HepG2 (cell line): ENCODE measurements around the gene GPR85. TPM values are rescaled to one million over a fixed set of nuclear protein-coding genes. Genes with fewer than 3 reads are reported as not detected.

ENCODE experiments used
- ATAC-seq: fragments of 200-7000 bp; cut with Tn5 transposase; 3 replicates; pipeline ENCODE4 v1.9.1; 2020; ENCODE audit warnings: mild to moderate bottlenecking, moderate library complexity
- BruUV-seq: library from RNA; stranded (reverse); fragments of 400-500 nt; replicated peaks from 2 replicates; lab custom pipeline; 2021; lab: Mats Ljungman, UMichigan
- CTCF ChIA-PET: fragments of 300-600 bp; formaldehyde crosslinking; extraction: SDS; loops from one replicate; lab custom pipeline; 2021; ENCODE audit warnings: low total read pairs, inconsistent platforms, low intra/inter-chr PET ratio; lab: Yijun Ruan, JAX
- POLR2A ChIA-PET: fragments of 350-600 bp; sonication (Branson Sonifier 250); formaldehyde crosslinking; loops from one replicate; lab custom pipeline; 2020; ENCODE audit warnings: antibody characterized with exemption, inconsistent platforms; lab: Yijun Ruan, JAX
- DNase-seq: peaks from one replicate; pipeline ENCODE4 v3.0.0-alpha.2; 2015; ENCODE audit warnings: low spot score
- FAIRE-seq: peaks from 3 replicates; lab custom pipeline; 2011; peaks lifted over from hg19 to GRCh38; lab: Jason Lieb, UNC
- H2AFZ ChIP-seq: one replicate; pipeline ENCODE4 v1.6.1; 2011; ENCODE audit warnings: low read length, inconsistent platforms
- H3K27ac ChIP-seq: fragments of 300-600 bp; 3 replicates; pipeline ENCODE4 v1.8.0; 2011; ENCODE audit warnings: mixed run types, mild to moderate bottlenecking, mixed read lengths, low read length, inconsistent platforms; ENCODE audit not compliant: insufficient read depth; ENCODE audit errors: extremely low read length
- H3K27me3 ChIP-seq, 2 experiments: fragments of 200-600 bp in 1 of 2; 2 replicates in 1 of 2; 3 replicates in 1 of 2; pipeline versions ENCODE4 v1.6.0 to v1.8.0; 2011; ENCODE audit warnings: low read length in 2 of 2, mild to moderate bottlenecking in 2 of 2, moderate library complexity in 2 of 2, inconsistent platforms in 1 of 2; ENCODE audit not compliant: insufficient read depth in 2 of 2, control insufficient read depth in 1 of 2
- H3K36me3 ChIP-seq, 2 experiments: fragments of 200-600 bp in 1 of 2; replicated peaks in 1 of 2; 2 replicates in 1 of 2; 3 replicates in 1 of 2; pipeline versions ENCODE4 v1.5.1 to v1.8.0; 2011; ENCODE audit warnings: low read length in 2 of 2, inconsistent platforms in 1 of 2; ENCODE audit not compliant: insufficient read depth in 2 of 2, control insufficient read depth in 1 of 2
- H3K4me1 ChIP-seq: 2 replicates; pipeline ENCODE4 v1.5.1; 2012; ENCODE audit warnings: low read length, inconsistent platforms; ENCODE audit not compliant: insufficient read depth
- H3K4me2 ChIP-seq: 2 replicates; pipeline ENCODE4 v1.6.0; 2011; ENCODE audit warnings: low read depth, low read length, inconsistent platforms
- H3K4me3 ChIP-seq, 3 experiments: fragments of 200-600 bp in 1 of 3; sonication (generic), shearing (Covaris generic) in 1 of 3; replicated peaks in 1 of 3; 2 replicates each; pipeline ENCODE4 v1.5.1; 2011 to 2016; ENCODE audit warnings: low read length in 3 of 3, inconsistent platforms in 2 of 3, low read depth in 2 of 3, mild to moderate bottlenecking in 2 of 3, control low read depth in 1 of 3, mixed read lengths in 1 of 3; ENCODE audit not compliant: insufficient read depth in 1 of 3
- H3K79me2 ChIP-seq: one replicate; pipeline ENCODE4 v1.6.1; 2011; ENCODE audit warnings: low read length, inconsistent platforms; ENCODE audit not compliant: insufficient read depth
- H3K9ac ChIP-seq: 2 replicates; pipeline ENCODE4 v1.6.0; 2011; ENCODE audit warnings: mild to moderate bottlenecking, low read depth, low read length, inconsistent platforms; ENCODE audit not compliant: insufficient read depth
- H3K9me3 ChIP-seq: 2 replicates; pipeline ENCODE4 v1.5.1; 2012; ENCODE audit warnings: mild to moderate bottlenecking, low read length
- H4K20me1 ChIP-seq: 2 replicates; pipeline ENCODE4 v1.6.0; 2011; ENCODE audit warnings: inconsistent platforms, mild to moderate bottlenecking, low read length, moderate library complexity; ENCODE audit not compliant: insufficient read depth
- ELF1 ChIP-seq: sonication (generic); formaldehyde crosslinking; IDR thresholded peaks from 2 replicates; pipeline ENCODE4 v1.4.0; 2020; ENCODE audit warnings: missing genetic modification reagents
- HIVEP1 ChIP-seq: sonication (generic); formaldehyde crosslinking; IDR thresholded peaks from 2 replicates; pipeline ENCODE4 v1.4.0; 2020; ENCODE audit warnings: mild to moderate bottlenecking, missing genetic modification reagents
- MEF2D ChIP-seq: sonication (generic); formaldehyde crosslinking; IDR thresholded peaks from 2 replicates; pipeline ENCODE4 v1.5.1; 2020; ENCODE audit warnings: mild to moderate bottlenecking, missing genetic modification reagents
- RBM39 ChIP-seq: fragments of 200-400 bp; formaldehyde crosslinking; IDR thresholded peaks from one replicate; pipeline ENCODE4 v1.6.1; 2018; ENCODE audit warnings: antibody characterized with exemption, mild to moderate bottlenecking, low read depth, low read length; ENCODE audit not compliant: poor library complexity, severe bottlenecking
- SP4 ChIP-seq: sonication (generic); formaldehyde crosslinking; IDR thresholded peaks from 2 replicates; pipeline ENCODE4 v1.8.1; 2023; ENCODE audit warnings: mild to moderate bottlenecking, missing genetic modification reagents
- STAG1 ChIP-seq: sonication (generic); formaldehyde crosslinking; IDR thresholded peaks from 2 replicates; pipeline ENCODE4 v1.4.0; 2020; ENCODE audit warnings: missing genetic modification reagents
- ZBTB21 ChIP-seq: sonication (generic); formaldehyde crosslinking; IDR thresholded peaks from 2 replicates; pipeline ENCODE4 v1.4.0; 2020; ENCODE audit warnings: missing genetic modification reagents
- ZNF546 ChIP-seq: sonication (generic); formaldehyde crosslinking; conservative IDR thresholded peaks from 2 replicates; pipeline ENCODE4 v1.8.1; 2023; ENCODE audit warnings: mild to moderate bottlenecking, missing genetic modification reagents
- ZNF83 ChIP-seq: sonication (generic); formaldehyde crosslinking; IDR thresholded peaks from 2 replicates; pipeline ENCODE4 v1.4.0; 2020; ENCODE audit warnings: missing genetic modification reagents, mild to moderate bottlenecking, borderline replicate concordance
- WGBS: methylation state at CpG from one replicate; pipeline ENCODE4 v1.1.6; 2017; ENCODE audit warnings: low lambda C conversion rate; 5-methylcytosine and 5-hydroxymethylcytosine counted together
- in situ Hi-C: cut with HindIII; loops from 2 replicates; pipeline ENCODE4 v1.10.0; 2017; ENCODE audit warnings: low pct_unique_long_range_greater_than_20kb; ENCODE audit not compliant: extremely low pct_ligation_motif_present
- intact Hi-C: fragments of 100-400 bp; cut with micrococcal nuclease; formaldehyde crosslinking; loops from one replicate; pipeline ENCODE4 v1.10.0; 2022; ENCODE audit not compliant: unreplicated experiment
- polyA plus RNA-seq, 8 experiments: library from polyadenylated mRNA; depleted of rRNA in 3 of 8; stranded (reverse) in 7 of 8; unstranded in 1 of 8; fragments of >200 nt; fragmentation: Illumina TruSeq in 4 of 8; extraction: Trizol in 4 of 8; gene quantifications; 2 replicates each; pipeline versions ENCODE4 v1.2.1 to v1.2.3, GENCODE V29; 2011 to 2016; ENCODE audit warnings: low read depth in 4 of 8, missing spikeins in 1 of 8, mixed read lengths in 1 of 8; ENCODE audit not compliant: insufficient read depth in 1 of 8
- total RNA-seq, 5 experiments: library from RNA; depleted of rRNA; stranded (reverse); fragments of >200 nt; fragmentation: Illumina TruSeq; extraction: Trizol; gene quantifications; 2 replicates each; pipeline ENCODE4 v1.2.3, GENCODE V29; 2016; ENCODE audit warnings: low read depth in 1 of 5

GPR85 gene
- total and polyA plus RNA-seq, 2 of the 13 experiments (the other 11 are each of a cell fraction or from before 2014, with no cell fraction given) = not detected

DNA sequence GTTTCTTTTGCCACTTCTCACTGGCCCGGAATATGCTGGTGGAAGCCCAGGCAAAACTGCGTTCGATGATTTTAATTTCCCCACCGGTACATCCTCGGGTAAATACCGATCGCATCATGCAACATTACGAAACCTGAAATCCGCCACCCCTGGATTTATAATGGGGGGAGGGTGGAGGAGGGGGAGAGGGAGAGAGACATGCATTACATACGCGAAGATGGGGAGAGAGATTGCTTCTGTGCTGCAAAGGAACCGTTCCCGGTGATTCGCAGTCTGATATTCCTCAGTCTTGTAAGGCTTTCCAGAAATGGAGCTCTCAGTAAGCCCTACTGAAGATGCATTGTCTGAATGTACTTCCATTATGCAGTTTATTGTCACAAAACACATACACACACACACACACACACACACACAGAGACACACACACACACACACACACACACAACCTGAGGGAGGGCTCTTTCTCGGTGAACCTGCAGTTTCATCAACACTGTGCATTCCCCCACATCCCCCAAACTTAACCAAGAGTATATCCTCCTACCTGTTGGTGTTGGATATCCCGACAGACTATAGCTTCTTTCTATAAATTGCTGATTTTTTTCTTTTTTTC lies 741 bp downstream of the GPR85 start:
- CTCF ChIA-PET = no interaction called here
- H3K36me3 ChIP-seq = no peaks in the 10 kb centered on the region
- no peak for TF ChIP-seq MEF2D (CRISPR knock-in tag)
- no peak for TF ChIP-seq HIVEP1
- no peak for TF ChIP-seq SP4 (CRISPR knock-in tag)
- TF ChIP-seq ZNF83 (CRISPR knock-in tag) = no peak
- no peak for TF ChIP-seq ELF1 (CRISPR knock-in tag)
- no peak for TF ChIP-seq ZBTB21 (CRISPR knock-in tag)
- no peak for TF ChIP-seq STAG1
- TF ChIP-seq ZNF546 (CRISPR knock-in tag) = no peak
- TF ChIP-seq RBM39 = no peak
- H3K27ac ChIP-seq = no peak overlapping the region
- WGBS = 19% methylated on average over 11 of the region's 16 CpGs
- no peaks in the 10 kb centered on the region for H3K79me2 ChIP-seq
- no peak overlapping the region for H3K9ac ChIP-seq
- no peaks in the 10 kb centered on the region for H4K20me1 ChIP-seq
- H3K4me1 ChIP-seq = no peaks in the 10 kb centered on the region
- POLR2A ChIA-PET = no interaction called here
- H3K9me3 ChIP-seq = no peaks in the 10 kb centered on the region
- DNase-seq = no peak
- FAIRE-seq = no peak
- peak overlapping the region; percentile 27; the same call in 1 of the 2 replicates for H3K4me2 ChIP-seq
- H3K27me3 ChIP-seq = peaks cover 1 to 15% of the 10 kb centered on the region in 2 experiments; a peak in 4 of 5 replicates
- H2AFZ ChIP-seq = no peak overlapping the region
- ATAC-seq = no peak
- no peak overlapping the region for H3K4me3 ChIP-seq
- intact Hi-C loops (no loop called here), in situ Hi-C loops (no loop called here)
- BruUV-seq = no TSS peak
